Stomach (tissue), 4 donors: ENCODE results near the gene LSM5.
"Not testable (repeated sequence)": the region's sequence is repeated elsewhere in the genome, so short reads cannot be mapped to it uniquely, and the experiment has no call there.

ENCODE experiments used
- CTCF ChIP-seq, 7 experiments: fragments of 450-650 bp in 4 of 7; fragments of 200-600 bp in 3 of 7; sonication (generic) in 3 of 7; IDR thresholded peaks; one replicate each; pipeline ENCODE4 v1.5.1; 2016 to 2019; ENCODE audit warnings: antibody characterized with exemption in 7 of 7, control low read depth in 2 of 7, mild to moderate bottlenecking in 1 of 7
- EP300 ChIP-seq: sonication (generic); formaldehyde crosslinking; IDR thresholded peaks from one replicate; pipeline ENCODE4 v1.6.1; 2017; ENCODE audit warnings: antibody characterized with exemption
- POLR2A ChIP-seq, 4 donors: fragments of 450-650 bp; IDR thresholded peaks; one replicate each; pipeline ENCODE4 v1.6.1; 2016; ENCODE audit warnings: antibody characterized with exemption in 4 of 4, control low read depth in 2 of 4, mild to moderate bottlenecking in 1 of 4, moderate library complexity in 1 of 4
- POLR2AphosphoS5 ChIP-seq, 3 donors: sonication (generic); formaldehyde crosslinking; IDR thresholded peaks; one replicate each; pipeline ENCODE4 v1.6.1; 2016; ENCODE audit warnings: antibody characterized with exemption in 3 of 3

- not testable (repeated sequence) for TF ChIP-seq CTCF (IDR thresholded peaks at IDR 0.05); EP300; POLR2A (IDR thresholded peaks at IDR 0.05); POLR2AphosphoS5 (IDR thresholded peaks at IDR 0.05)
Measured at GRCh38 chr7:32470004-32470403, 20.2 kb downstream of the LSM5 start.
